ENCODE measurements around the gene ASCC3.

The ASCC3 gene

GRCh38 chr6:100808638-100809275 lies 72.4 kb downstream of the ASCC3 start:
- no peaks in the 10 kb centered on the region for H3K27me3 Mint-ChIP-seq (ENCODE audit: low read depth)
- no peak overlapping the region for H3K4me3 Mint-ChIP-seq
- peaks cover 12% of the 10 kb centered on the region for H3K4me1 Mint-ChIP-seq (ENCODE audit: low read depth)
- peaks cover 18% of the 10 kb centered on the region for H3K36me3 Mint-ChIP-seq (ENCODE audit: low read depth)
- H3K9me3 Mint-ChIP-seq: no peaks in the 10 kb centered on the region
- H3K27ac Mint-ChIP-seq: no peak overlapping the region
- no peak for DNase-seq (ENCODE audit: low spot score)

GRCh38 chr6:100806296-100806695 lies 74.8 kb downstream of the ASCC3 start:
- no peak for DNase-seq (ENCODE audit: low spot score)
- Mint-ChIP-seq H3K9me3 (no peaks in the 10 kb centered on the region), H3K36me3 (ENCODE audit: low read depth) (peaks cover 17% of the 10 kb centered on the region), H3K4me1 (ENCODE audit: low read depth) (peaks cover 12% of the 10 kb centered on the region), H3K27me3 (ENCODE audit: low read depth) (no peaks in the 10 kb centered on the region), H3K27ac (no peak overlapping the region), H3K4me3 (no peak overlapping the region)

- no peak overlapping the region for H3K27ac Mint-ChIP-seq
- H3K9me3 Mint-ChIP-seq: no peaks in the 10 kb centered on the region
- no peaks in the 10 kb centered on the region for H3K27me3 Mint-ChIP-seq (ENCODE audit: low read depth)
- peaks cover 23% of the 10 kb centered on the region for H3K36me3 Mint-ChIP-seq (ENCODE audit: low read depth)
- DNase-seq (ENCODE audit: low spot score): no peak
- H3K4me1 Mint-ChIP-seq (ENCODE audit: low read depth): peaks cover 6% of the 10 kb centered on the region
- no peak overlapping the region for H3K4me3 Mint-ChIP-seq
Observed at GRCh38 chr6:100803264-100804045, 77.7 kb downstream of the ASCC3 start.

- Mint-ChIP-seq H3K36me3 (ENCODE audit: low read depth) (peaks cover 32% of the 10 kb centered on the region), H3K4me1 (ENCODE audit: low read depth) (peaks cover 2% of the 10 kb centered on the region), H3K9me3 (no peaks in the 10 kb centered on the region), H3K27me3 (ENCODE audit: low read depth) (no peaks in the 10 kb centered on the region), H3K4me3 (no peak overlapping the region), H3K27ac (no peak overlapping the region)
- DNase-seq (ENCODE audit: low spot score): no peak
Observed at GRCh38 chr6:100801036-100801435, 80.1 kb downstream of the ASCC3 start.

GRCh38 chr6:100796049-100796823 lies 84.9 kb downstream of the ASCC3 start:
- H3K9me3 Mint-ChIP-seq: no peaks in the 10 kb centered on the region
- peaks cover 32% of the 10 kb centered on the region for H3K36me3 Mint-ChIP-seq (ENCODE audit: low read depth)
- H3K4me1 Mint-ChIP-seq (ENCODE audit: low read depth): no peaks in the 10 kb centered on the region
- no peak overlapping the region for H3K27ac Mint-ChIP-seq
- H3K27me3 Mint-ChIP-seq (ENCODE audit: low read depth): no peaks in the 10 kb centered on the region
- no peak for DNase-seq (ENCODE audit: low spot score)
- H3K4me3 Mint-ChIP-seq: no peak overlapping the region

- DNase-seq (ENCODE audit: low spot score): no peak
- peaks cover 24% of the 10 kb centered on the region for H3K36me3 Mint-ChIP-seq (ENCODE audit: low read depth)
- no peaks in the 10 kb centered on the region for H3K9me3 Mint-ChIP-seq
- H3K4me3 Mint-ChIP-seq: no peak overlapping the region
- no peaks in the 10 kb centered on the region for H3K27me3 Mint-ChIP-seq (ENCODE audit: low read depth)
- H3K27ac Mint-ChIP-seq: no peak overlapping the region
- peaks cover 6% of the 10 kb centered on the region for H3K4me1 Mint-ChIP-seq (ENCODE audit: low read depth)
Observed at GRCh38 chr6:100790084-100790483, 91.0 kb downstream of the ASCC3 start.

GRCh38 chr6:100785982-100786381 lies 95.1 kb downstream of the ASCC3 start:
- Mint-ChIP-seq H3K9me3 (no peaks in the 10 kb centered on the region), H3K27ac (no peak overlapping the region), H3K4me1 (ENCODE audit: low read depth) (peaks cover 6% of the 10 kb centered on the region), H3K36me3 (ENCODE audit: low read depth) (peaks cover 12% of the 10 kb centered on the region), H3K4me3 (no peak overlapping the region), H3K27me3 (ENCODE audit: low read depth) (no peaks in the 10 kb centered on the region)
- DNase-seq (ENCODE audit: low spot score): no peak

GRCh38 chr6:100780648-100781047 lies 100.5 kb downstream of the ASCC3 start:
- Mint-ChIP-seq H3K9me3 (no peaks in the 10 kb centered on the region), H3K4me3 (no peak overlapping the region)

GRCh38 chr6:100775667-100776066 lies 105.5 kb downstream of the ASCC3 start:
- Mint-ChIP-seq H3K4me3 (no peak overlapping the region), H3K9me3 (no peaks in the 10 kb centered on the region), H3K27me3 (ENCODE audit: low read depth) (no peaks in the 10 kb centered on the region), H3K27ac (no peak overlapping the region), H3K36me3 (ENCODE audit: low read depth) (peaks cover 3% of the 10 kb centered on the region), H3K4me1 (ENCODE audit: low read depth) (no peaks in the 10 kb centered on the region)
- DNase-seq (ENCODE audit: low spot score): no peak

More at GRCh38 chr6:100780648-100781047, 100.5 kb downstream of the ASCC3 start:
- DNase-seq (ENCODE audit: low spot score): no peak
- no peak overlapping the region for H3K27ac Mint-ChIP-seq
- no peaks in the 10 kb centered on the region for H3K4me1 Mint-ChIP-seq (ENCODE audit: low read depth)
- no peaks in the 10 kb centered on the region for H3K27me3 Mint-ChIP-seq (ENCODE audit: low read depth)
- H3K36me3 Mint-ChIP-seq (ENCODE audit: low read depth): peaks cover 4% of the 10 kb centered on the region

GRCh38 chr6:100774681-100775080 lies 106.4 kb downstream of the ASCC3 start:
- Mint-ChIP-seq H3K36me3 (ENCODE audit: low read depth) (peaks cover 5% of the 10 kb centered on the region), H3K27ac (no peak overlapping the region), H3K4me1 (ENCODE audit: low read depth) (no peaks in the 10 kb centered on the region), H3K4me3 (no peak overlapping the region), H3K9me3 (no peaks in the 10 kb centered on the region), H3K27me3 (ENCODE audit: low read depth) (no peaks in the 10 kb centered on the region)
- DNase-seq (ENCODE audit: low spot score): no peak

- no peaks in the 10 kb centered on the region for H3K4me1 Mint-ChIP-seq (ENCODE audit: low read depth)
- no peak overlapping the region for H3K27ac Mint-ChIP-seq
- H3K4me3 Mint-ChIP-seq: no peak overlapping the region
- H3K27me3 Mint-ChIP-seq (ENCODE audit: low read depth): no peaks in the 10 kb centered on the region
- H3K9me3 Mint-ChIP-seq: peaks cover 20% of the 10 kb centered on the region
- no peak for DNase-seq (ENCODE audit: low spot score)
- H3K36me3 Mint-ChIP-seq (ENCODE audit: low read depth): peaks cover 25% of the 10 kb centered on the region
Observed at GRCh38 chr6:100768816-100769351, 112.2 kb downstream of the ASCC3 start.

- Mint-ChIP-seq H3K4me1 (ENCODE audit: low read depth) (peaks cover 3% of the 10 kb centered on the region), H3K36me3 (ENCODE audit: low read depth) (peaks cover 70% of the 10 kb centered on the region), H3K27me3 (ENCODE audit: low read depth) (no peaks in the 10 kb centered on the region), H3K27ac (no peak overlapping the region), H3K9me3 (peaks cover 39% of the 10 kb centered on the region), H3K4me3 (no peak overlapping the region)
- DNase-seq (ENCODE audit: low spot score): no peak
Observed at GRCh38 chr6:100763617-100764241, 117.4 kb downstream of the ASCC3 start.

- no peak overlapping the region for H3K4me3 Mint-ChIP-seq
- no peak for DNase-seq (ENCODE audit: low spot score)
- H3K4me1 Mint-ChIP-seq (ENCODE audit: low read depth): peaks cover 3% of the 10 kb centered on the region
- no peaks in the 10 kb centered on the region for H3K27me3 Mint-ChIP-seq (ENCODE audit: low read depth)
- H3K27ac Mint-ChIP-seq: no peak overlapping the region
- H3K36me3 Mint-ChIP-seq (ENCODE audit: low read depth): peaks cover 77% of the 10 kb centered on the region
- H3K9me3 Mint-ChIP-seq: peaks cover 44% of the 10 kb centered on the region
Observed at GRCh38 chr6:100761841-100762240, 119.3 kb downstream of the ASCC3 start.
